ENCODE results near the gene SPTBN1. TPM values are rescaled to one million over a fixed set of nuclear protein-coding genes. Genes with fewer than 3 reads are reported as not detected.
A peak's percentile ranks its signal among the peaks of the same experiment; 100 is the strongest.

The SPTBN1 gene
- total RNA-seq, 1 donor from 2014 or later, result 391 TPM

DNA sequence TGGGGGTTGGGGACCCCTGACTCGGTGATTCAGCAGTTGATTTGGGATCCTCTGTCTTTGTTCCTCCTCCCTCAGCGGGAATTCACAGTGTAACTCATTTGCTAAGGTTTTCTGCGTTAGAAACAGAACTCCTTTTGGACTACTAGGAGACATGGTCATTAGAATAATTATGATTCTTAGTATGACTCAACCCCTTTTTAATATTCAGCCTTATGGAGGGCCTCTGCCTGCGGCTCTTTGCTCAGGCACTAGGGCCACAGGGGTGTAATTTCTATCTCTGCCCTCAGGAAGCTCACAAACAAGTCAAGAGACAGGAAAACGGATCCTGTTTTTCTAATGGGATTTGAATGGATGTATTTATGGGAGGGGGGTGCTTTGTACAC lies 117.4 kb downstream of the SPTBN1 start:
- intact Hi-C loops (cut with DNase I), result no loop called here
- ATAC-seq (ENCODE audit: poor library complexity), result no peak

DNA sequence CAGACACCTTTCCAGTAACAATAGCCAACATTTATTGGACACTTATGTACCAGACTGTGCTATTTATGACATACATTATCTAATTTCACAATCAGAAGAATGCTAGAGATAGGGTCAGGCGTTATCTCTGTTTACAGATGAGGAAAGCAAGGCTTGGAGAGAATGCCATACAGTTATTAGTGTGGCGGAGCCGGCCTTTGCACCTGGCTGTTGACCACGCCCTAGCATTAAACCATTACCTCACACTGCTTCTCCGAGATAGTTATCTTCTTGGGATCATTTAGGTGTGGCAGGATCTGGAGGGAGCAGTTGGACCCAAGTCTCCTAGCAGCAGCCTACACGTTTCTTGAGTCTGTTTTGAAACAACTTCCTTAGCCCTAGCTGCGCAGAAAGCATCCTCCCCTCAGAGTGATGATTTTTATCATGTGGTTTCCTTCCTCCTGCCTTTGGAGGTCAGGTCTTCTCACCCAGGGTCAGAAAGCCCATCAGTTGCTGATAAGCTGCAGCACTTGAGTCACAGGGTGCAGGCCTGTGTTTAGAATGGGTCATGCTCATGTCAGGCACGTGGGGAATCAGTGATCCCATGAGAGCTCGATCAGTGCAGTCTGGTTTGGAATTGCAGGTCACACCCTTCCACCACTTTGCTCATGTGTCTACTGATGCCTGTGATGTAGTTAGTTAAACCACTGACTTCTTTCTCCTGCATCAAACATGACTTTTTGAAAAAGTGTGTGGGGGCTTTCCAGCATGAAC lies 118.2 kb downstream of the SPTBN1 start:
- intact Hi-C loops (cut with DNase I), result no loop called here
- no peak for DNase-seq
- peak; percentile 16 for ATAC-seq (ENCODE audit: poor library complexity)

More for the DNA sequence above, 117.4 kb downstream of the SPTBN1 start:
- no peak for DNase-seq

DNA sequence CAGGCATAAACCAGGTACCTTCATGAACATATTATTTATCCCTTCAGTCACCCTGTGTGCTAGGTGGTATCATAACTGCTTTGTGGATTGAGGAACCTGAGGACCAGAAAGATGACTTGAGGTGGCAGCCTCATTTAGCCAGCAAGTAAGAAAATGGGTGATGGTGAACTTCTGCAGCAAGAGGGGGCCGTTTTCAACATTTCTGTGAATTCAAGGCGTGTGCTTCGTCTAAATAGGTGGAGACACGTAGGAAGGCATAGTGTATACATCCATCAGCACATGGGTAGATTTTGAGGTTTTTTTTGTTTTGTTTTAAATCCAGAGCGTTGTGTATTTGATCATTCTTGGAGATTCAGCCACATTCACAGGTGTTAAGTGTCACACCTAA lies 118.7 kb downstream of the SPTBN1 start:
- intact Hi-C loops (cut with DNase I), result no loop called here
- ATAC-seq (ENCODE audit: poor library complexity) (no peak), DNase-seq (no peak)

DNA sequence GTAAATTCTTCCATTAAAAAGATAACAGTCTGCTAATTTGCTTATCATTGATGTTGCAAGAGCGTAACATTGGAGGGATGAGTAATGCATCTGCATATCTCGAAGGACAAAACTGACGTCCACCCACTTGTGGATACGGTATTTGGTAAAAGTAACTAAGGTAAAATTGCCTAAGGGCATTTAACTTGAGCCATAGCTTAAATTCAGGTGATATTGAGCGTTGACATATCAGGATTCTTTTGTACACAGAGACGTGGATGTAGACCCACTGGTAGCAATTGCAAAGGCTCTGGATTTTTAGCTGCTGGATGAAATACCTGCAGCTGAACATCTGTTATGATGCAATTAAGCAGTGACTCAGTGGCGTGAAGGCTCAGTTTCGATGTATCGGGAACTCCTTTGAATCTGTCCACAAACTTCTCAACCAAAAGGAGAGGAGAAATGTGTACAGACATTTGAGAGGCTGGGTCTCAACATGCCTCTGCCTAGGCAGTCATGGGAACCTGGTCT lies 119.3 kb downstream of the SPTBN1 start:
- ATAC-seq (ENCODE audit: poor library complexity) (no peak), DNase-seq (no peak)
- intact Hi-C loops (cut with DNase I), result no loop called here

DNA sequence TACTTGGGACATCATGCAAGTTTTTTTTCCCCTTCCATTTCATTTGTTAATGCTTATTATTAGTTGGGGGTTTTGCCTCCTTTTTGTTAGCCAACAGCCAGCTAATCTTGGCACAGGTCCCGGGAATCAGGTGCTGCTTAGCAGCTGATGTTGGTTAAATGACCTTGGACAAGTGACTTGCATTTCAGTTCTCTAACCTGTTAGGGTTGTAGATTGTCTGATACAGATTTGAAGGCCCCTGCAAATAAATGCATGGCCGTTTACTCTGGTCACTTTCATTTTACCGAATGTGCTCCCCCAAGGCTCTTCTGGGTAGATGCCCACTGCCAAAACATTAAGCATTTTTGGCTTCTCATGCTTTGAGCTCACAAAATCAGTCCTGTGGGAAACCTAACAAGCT lies 120.9 kb downstream of the SPTBN1 start:
- intact Hi-C loops (cut with DNase I), result no loop called here
- ATAC-seq (ENCODE audit: poor library complexity) (peak; percentile 23), DNase-seq (no peak)

DNA sequence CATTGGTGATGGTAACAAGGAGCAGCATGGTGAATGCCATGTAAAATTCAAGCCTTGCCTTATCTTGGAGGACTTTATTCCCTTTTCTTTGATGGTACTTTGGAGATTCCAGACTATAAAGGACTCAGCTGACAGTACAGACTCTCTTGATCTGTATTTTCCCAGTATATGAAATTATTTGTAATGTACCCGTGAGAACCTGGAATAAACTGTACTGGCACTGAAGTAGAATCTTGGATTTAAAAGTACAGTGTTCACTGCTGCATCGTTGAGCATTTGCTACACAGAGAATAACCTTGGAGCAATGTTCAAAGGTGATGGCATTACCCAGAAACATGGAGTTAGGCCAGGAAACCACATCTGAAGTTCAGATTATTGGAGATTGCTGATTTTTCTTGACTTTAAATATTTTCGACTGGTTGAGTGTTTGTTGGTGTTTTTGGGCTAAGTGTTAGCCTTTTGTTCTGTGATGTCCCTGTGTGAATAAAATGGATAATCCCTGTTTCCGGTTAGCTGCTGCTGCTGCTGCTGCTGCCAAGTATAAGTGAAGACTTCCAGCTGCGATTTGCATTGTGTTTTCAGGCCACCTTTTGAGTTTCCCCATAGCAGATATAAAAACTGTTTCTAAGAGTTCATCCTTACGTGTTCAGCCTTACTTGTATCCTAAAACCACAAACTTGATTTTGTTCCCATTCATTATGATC lies 122.0 kb downstream of the SPTBN1 start:
- DNase-seq (no peak), ATAC-seq (ENCODE audit: poor library complexity) (peak; percentile 23)
- intact Hi-C loops (cut with DNase I), result no loop called here

DNA sequence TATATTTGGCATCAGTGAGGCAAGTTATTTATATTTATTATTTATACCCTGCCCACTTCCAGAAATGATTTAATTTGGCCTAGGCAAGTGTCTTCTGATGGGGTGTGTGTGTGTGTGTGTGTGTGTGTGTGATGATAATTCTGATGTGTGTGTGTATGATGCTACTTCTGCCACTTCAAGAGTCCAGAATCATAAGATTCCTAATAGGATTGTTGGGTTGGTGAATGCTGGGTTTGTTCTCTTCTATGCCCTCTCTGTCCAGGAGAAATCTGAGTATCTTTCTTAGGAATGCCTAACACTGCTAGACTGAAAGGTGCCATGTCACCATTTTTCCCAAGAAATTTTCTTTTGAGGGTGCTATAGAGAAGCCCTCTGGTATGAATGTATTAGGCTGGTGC lies 122.5 kb downstream of the SPTBN1 start:
- ATAC-seq (ENCODE audit: poor library complexity), result no peak
- no peak for DNase-seq
- intact Hi-C loops (cut with DNase I), result no loop called here

DNA sequence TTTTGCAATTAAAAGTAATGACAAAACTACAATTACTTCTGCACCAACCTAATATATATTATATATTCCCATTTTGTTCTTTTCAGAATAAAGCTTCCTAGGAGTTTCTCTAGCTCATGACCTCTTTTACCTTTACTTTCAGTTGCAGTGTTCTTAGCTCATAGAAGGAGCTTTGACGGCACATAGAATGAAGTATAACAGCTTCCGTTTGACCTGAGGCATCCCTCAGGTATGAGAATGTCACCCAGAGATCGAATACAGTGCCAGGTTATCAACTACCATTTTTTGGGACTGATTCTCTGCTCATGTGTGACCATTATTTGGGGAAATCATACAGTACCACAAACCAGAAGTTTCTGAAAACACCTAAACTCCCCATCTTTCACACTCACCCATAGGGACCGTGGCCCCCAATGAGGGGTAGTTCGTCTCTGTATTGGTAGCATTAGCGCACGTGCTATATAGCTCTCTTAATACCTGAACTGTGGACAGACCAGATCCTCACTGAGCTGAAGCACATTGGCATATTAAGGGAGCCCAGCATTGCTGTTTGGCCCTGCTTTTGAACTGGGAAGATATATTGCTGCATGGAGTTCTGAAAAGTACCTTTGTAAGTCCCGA lies 123.0 kb downstream of the SPTBN1 start:
- ATAC-seq (ENCODE audit: poor library complexity) (no peak), DNase-seq (no peak)
- intact Hi-C loops (cut with DNase I), result no loop called here

DNA sequence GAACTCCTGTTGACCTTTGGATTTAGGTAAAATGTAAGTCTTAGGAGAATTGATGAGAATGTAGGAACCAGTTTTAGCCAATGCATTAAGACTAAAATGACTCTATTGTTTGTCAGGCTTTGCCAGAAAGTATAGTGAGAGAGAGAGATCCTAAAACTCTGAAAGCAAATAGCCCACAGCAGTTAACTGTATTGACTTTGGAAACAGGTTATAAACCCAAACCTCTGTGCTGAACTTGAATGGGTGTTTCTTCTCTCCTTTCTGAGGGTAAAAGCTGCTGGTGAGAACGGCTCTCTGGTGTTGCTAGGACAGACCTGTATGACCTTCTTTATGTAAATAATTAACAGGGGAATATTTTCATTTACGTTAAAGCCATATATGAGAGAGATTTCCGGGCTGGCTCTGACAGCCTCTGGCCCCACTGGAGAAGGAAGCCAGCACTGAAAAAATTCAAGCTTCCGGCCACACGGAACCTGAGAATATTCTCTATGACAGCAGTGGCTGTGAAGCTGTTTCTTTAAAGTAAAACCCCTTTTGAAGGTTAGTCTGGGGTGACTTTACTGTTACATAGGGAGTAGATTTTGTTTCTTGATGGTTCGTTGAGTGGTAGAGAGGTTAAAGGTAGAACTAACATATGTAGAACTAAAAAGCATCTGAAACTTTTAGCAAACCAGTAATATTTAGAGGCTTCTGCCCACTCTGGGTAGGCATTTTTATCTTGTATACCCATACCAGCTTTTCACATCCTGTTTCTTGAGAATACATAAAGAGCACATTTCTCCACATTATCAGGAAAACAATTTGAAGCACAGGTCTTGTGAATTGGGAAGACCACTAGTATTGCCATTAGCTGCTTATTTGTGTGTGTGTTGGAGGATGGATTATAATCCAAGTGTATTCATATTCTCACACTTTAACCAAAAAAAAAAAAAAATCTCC lies 123.8 kb downstream of the SPTBN1 start:
- DNase-seq (no peak), ATAC-seq (ENCODE audit: poor library complexity) (no peak)
- intact Hi-C loops (cut with DNase I), result no loop called here

DNA sequence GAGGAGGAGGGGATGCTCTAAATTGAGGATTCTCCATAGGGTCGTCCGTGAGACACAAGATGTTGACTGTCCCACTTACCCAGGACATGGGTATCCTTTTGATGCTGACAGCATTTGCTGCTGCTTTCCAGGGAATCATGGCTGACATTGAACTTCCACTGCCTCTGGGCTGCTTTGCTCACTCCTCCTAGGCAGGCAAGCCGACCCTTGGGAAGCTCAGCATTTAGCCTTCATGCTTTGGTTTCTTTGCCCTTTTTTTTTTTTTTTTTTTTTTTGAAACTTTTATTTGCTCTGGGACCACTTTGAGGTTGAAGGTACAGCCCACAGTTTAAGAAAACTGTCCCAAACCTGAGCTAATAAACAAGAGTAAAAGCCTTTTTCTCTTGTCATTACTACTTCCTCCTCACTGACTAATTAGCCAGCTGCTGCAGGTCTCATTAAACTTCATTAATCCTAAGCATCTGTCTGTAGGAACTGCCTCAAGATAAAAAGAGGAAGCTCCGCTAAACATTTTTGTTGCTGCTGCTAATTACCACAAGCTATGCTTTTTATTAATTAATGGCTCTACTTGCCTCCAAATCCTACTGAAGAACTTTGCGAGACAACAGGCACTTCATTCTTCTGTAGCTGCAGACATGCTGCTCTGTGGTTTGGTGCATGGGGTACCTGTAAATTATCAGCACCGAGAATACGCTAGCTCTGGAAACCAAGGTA lies 125.4 kb downstream of the SPTBN1 start:
- DNase-seq, result no peak
- no peak for ATAC-seq (ENCODE audit: poor library complexity)
- intact Hi-C loops (cut with DNase I), result no loop called here

DNA sequence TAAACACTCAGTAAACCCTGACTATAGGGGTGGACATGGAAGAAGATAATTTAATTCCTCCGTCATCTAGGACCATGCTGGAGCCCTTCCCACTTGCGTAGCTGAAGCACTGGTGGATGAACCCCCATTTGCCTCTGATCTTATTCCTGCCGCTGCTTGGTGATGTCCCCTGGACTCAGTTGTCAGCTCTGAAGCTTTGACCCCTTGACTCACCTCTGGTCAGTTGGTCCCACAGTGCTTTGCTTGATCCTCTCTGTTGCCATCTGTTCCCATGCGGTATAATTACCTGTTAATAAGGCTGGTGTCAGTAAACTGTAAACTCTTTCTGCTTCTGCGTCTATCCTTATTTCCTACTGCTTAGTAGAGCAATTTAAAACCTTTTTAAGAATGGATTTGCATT lies 126.9 kb downstream of the SPTBN1 start:
- no peak for ATAC-seq (ENCODE audit: poor library complexity)
- no peak for DNase-seq
- intact Hi-C loops (cut with DNase I), result no loop called here

DNA sequence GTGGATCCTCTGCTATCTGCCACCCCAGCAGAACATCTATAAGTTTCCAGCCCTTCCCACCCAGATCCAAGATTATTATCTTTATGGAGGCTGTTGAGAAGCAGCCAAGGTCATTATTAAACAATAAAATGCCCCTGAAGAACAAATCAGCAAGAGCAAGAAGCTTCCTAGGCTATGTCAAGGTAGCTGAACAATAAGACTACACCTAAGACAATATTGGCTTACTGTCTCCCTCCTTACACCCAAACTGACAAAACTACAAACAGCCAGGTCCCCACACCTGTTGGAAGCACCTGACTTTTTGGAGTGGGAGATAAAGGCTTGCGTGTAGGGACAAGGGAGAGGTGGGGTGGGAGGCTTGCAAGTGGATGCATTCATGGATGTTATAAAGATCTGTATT lies 128.5 kb downstream of the SPTBN1 start:
- ATAC-seq (ENCODE audit: poor library complexity) (no peak), DNase-seq (no peak)
- intact Hi-C loops (cut with DNase I), result no loop called here

DNA sequence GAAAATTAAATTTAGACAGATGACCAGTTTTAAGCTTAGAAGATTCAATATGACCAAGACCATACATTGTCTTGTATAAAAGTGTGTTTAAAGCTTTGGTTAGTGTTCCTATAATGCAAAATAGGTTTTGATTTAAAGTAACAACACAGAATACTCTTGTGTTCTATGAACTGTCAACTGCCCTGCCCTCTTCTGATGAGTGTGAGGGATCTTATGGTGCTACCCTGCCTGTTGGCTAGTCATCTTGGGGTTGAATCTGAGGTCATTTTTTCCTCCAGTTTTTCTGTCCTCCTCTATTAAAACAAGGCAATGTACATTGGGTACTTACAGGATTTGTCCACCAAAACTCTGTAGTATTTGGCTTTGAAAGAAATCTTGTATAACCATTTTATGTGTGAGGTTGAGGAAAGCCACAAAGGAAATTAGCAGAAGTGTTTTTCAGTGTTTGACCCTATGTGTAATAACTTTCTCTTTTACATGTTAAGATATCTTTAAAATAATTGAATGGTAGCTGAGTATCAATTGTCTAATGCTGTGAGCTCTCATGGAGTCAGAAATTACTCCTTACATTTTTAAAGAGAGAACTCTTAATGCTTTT lies 129.1 kb downstream of the SPTBN1 start:
- DNase-seq (no peak), ATAC-seq (ENCODE audit: poor library complexity) (no peak)
- intact Hi-C loops (cut with DNase I), result no loop called here

DNA sequence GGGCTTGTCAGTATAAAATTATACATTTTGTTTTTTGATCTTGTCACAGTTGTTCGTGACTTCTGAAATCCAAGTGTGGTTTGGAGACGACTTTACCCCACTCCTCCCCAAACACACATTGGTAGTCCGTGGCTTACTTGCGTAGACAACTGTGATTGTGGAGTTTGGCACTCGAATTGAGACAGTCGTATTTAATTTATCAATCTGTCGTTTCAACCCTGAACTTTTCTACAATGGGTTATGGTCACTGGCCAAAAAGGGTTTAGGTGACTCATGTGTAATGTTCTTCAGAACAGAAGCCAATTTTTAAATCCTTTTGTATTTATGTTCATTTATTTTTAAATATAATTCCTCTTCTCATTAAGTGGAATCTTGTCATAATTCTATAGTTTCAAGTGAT lies 129.9 kb downstream of the SPTBN1 start:
- DNase-seq, result no peak
- no peak for ATAC-seq (ENCODE audit: poor library complexity)
- intact Hi-C loops (cut with DNase I), result no loop called here

DNA sequence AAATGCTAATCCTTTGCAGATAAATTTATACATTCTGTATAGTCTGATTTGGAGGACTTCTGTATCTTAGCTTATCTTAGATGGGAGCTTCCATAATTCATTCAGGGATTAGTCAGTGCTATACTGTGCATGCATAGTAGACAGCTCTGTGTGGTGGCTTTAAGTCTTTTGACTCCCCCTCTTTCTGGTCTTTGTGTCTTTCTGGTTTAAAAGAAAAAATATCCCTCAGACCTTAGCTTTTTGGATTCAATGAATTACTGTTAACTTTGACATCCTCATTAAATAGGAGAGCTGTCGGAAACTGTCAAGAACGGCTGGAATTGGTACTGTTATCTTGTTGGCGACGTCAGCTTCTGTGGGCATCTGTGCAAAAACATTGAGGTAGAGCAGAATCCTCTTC lies 130.4 kb downstream of the SPTBN1 start:
- intact Hi-C loops (cut with DNase I), result no loop called here
- DNase-seq, result no peak
- no peak for ATAC-seq (ENCODE audit: poor library complexity)

DNA sequence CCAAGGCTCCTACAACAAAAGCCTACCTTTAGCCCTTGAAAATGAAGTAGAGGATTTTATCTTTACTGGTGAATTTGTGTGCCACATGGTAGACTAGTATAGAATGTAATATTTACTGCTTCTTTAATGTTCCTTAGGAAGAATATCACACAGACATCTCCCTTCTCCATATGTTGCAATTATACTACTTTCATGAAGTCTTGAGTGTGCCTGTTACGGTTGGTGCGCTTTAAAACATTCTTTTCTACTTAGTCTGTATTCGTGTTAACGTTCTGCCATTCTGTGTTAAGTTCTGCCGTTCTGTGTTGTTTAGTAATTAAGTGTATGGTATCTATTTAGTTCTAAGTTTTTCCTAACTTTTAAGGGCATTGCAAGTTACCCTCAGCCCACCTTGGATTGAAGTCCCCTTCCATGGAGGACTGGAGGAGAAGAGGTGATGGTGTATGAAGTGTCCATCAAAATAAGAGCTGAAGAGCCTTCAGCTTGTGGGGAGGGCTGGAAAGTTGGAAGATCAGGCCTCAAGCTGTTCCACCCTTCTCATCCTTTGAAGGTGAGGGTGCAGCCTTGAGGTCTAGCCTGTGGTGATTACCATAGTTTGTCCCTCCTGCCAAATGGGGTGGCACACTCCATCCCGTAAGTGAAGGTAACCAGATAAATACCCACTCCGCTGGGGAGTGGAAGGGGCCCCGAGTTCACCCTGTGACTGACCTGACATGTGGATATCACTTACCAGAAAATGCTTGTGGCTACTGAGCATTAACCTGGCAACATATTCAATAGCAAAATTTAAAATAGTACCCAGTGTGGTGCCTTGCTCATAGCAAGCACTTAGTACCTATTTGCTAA lies 131.3 kb downstream of the SPTBN1 start:
- ATAC-seq (ENCODE audit: poor library complexity) (peak; percentile 4), DNase-seq (no peak)
- intact Hi-C loops (cut with DNase I), result no loop called here

DNA sequence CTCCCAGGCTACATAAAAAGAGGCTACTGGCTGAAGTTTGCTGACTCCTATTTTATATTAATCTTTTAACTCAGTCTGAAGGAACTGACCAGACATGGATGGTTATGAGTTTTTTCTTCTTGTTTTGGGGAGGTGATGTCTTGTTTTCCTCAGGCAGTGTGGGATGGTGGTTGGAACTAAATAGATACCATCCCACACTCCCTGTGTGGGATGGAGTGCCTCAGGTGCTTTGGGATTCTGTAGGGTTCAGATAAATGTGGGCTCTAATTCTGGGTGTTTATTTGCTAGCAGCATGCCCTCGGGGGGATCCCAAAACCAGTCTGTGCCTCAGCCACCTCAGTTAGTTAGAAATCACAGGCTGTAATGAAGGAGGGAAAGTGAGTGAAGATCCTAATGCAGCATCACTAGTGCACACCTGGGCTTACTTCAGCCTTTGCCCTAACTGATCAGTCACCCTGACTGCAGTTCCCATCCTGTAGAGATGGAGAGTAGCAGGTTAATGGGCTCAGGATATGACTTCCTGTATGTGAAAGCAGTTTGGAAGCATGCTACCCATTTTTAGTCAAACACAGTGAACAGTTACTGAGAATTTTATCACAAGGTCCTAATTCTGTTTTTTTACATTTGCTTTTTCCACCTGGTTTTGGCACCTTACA lies 132.2 kb downstream of the SPTBN1 start:
- DNase-seq (no peak), ATAC-seq (ENCODE audit: poor library complexity) (no peak)
- intact Hi-C loops (cut with DNase I), result no loop called here
